Suprapubic skin (tissue), 4 donors: ENCODE results near the gene BGLAP.

Experiments
- CTCF ChIP-seq, 2 donors: fragments of 200-600 bp in 1 of 2; fragments of 450-650 bp in 1 of 2; sonication (generic) in 1 of 2; IDR thresholded peaks; one replicate each; pipeline ENCODE4 v1.5.1; 2016 to 2019; ENCODE audit warnings: antibody characterized with exemption in 2 of 2, mild to moderate bottlenecking in 1 of 2, moderate library complexity in 1 of 2
- EP300 ChIP-seq: sonication (generic); formaldehyde crosslinking; IDR thresholded peaks from one replicate; pipeline ENCODE4 v1.6.1; 2017; ENCODE audit warnings: antibody characterized with exemption
- POLR2A ChIP-seq, 2 donors: fragments of 450-650 bp; IDR thresholded peaks; one replicate each; pipeline ENCODE4 v1.6.1; 2017; ENCODE audit warnings: antibody characterized with exemption in 2 of 2, mild to moderate bottlenecking in 2 of 2, moderate library complexity in 2 of 2
- POLR2AphosphoS5 ChIP-seq, 3 donors: sonication (generic); formaldehyde crosslinking; IDR thresholded peaks; one replicate each; pipeline ENCODE4 v1.6.1; 2017; ENCODE audit warnings: antibody characterized with exemption in 3 of 3

- TF ChIP-seq POLR2A (IDR thresholded peaks at IDR 0.05): no peak
- no peak for TF ChIP-seq CTCF (IDR thresholded peaks at IDR 0.05)
- no peak for TF ChIP-seq EP300
- TF ChIP-seq POLR2AphosphoS5 (IDR thresholded peaks at IDR 0.05): no peak
Observed at GRCh38 chr1:156195853-156196252, 46.1 kb upstream of the BGLAP start.
